ENCODE data around the gene CA5A. TPM values are rescaled to one million over a fixed set of nuclear protein-coding genes. Genes with fewer than 3 reads are reported as not detected.

The CA5A gene
- total and polyA plus RNA-seq, 2 of the 13 experiments (the other 11 are each of a cell fraction or from before 2014, with no cell fraction given): 66.8 to 106 TPM

- TF ChIP-seq NCOA1 (CRISPR knock-in tag; IDR thresholded peaks at IDR 0.05) (no peak), DNMT3B (CRISPR knock-in tag; conservative IDR thresholded peaks at IDR 0.05) (peak; percentile 88), SIN3A (IDR thresholded peaks at IDR 0.05; ENCODE audit: borderline replicate concordance, low read depth, low read length) (peak; percentile 88; the same call in 1 of the 2 replicates), ZNF354B (CRISPR knock-in tag; IDR thresholded peaks at IDR 0.05) (0 out of 2 replicates have a peak, but pooled peaks have one; percentile 12), ZSCAN31 (CRISPR knock-in tag; IDR thresholded peaks at IDR 0.05; ENCODE audit: low read depth) (peak; percentile 60; the same call in 1 of the 2 replicates), SALL2 (CRISPR knock-in tag; IDR thresholded peaks at IDR 0.05) (peak; percentile 92), ZNF530 (CRISPR knock-in tag; IDR thresholded peaks at IDR 0.05; ENCODE audit: low read depth) (no peak), ZFX (CRISPR knock-in tag; IDR thresholded peaks at IDR 0.05; ENCODE audit: low read depth) (peak; percentile 95), ZBTB37 (CRISPR knock-in tag; IDR thresholded peaks at IDR 0.05) (no peak), TSC22D2 (CRISPR knock-in tag; IDR thresholded peaks at IDR 0.05; ENCODE audit: borderline replicate concordance) (peak; percentile 95; the same call in 1 of the 2 replicates), EEA1 (CRISPR knock-in tag; IDR thresholded peaks at IDR 0.05; ENCODE audit: borderline replicate concordance) (peak; percentile 93), GATAD2A (CRISPR knock-in tag; IDR thresholded peaks at IDR 0.05) (peak; percentile 85), ZZZ3 (CRISPR knock-in tag; IDR thresholded peaks at IDR 0.05; ENCODE audit: borderline replicate concordance) (peak; percentile 66; the same call in 1 of the 2 replicates), ZNF83 (CRISPR knock-in tag; IDR thresholded peaks at IDR 0.05; ENCODE audit: borderline replicate concordance) (peak; percentile 89; the same call in 1 of the 2 replicates)
- TF ChIP-seq, protein P1, sequence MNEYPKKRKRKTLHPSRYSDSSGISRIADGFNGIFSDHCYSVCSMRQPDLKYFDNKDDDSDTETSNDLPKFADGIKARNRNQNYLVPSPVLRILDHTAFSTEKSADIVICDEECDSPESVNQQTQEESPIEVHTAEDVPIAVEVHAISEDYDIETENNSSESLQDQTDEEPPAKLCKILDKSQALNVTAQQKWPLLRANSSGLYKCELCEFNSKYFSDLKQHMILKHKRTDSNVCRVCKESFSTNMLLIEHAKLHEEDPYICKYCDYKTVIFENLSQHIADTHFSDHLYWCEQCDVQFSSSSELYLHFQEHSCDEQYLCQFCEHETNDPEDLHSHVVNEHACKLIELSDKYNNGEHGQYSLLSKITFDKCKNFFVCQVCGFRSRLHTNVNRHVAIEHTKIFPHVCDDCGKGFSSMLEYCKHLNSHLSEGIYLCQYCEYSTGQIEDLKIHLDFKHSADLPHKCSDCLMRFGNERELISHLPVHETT (CRISPR knock-in tag; conservative IDR thresholded peaks at IDR 0.05): peak; percentile 95
- TF ChIP-seq, protein P2, sequence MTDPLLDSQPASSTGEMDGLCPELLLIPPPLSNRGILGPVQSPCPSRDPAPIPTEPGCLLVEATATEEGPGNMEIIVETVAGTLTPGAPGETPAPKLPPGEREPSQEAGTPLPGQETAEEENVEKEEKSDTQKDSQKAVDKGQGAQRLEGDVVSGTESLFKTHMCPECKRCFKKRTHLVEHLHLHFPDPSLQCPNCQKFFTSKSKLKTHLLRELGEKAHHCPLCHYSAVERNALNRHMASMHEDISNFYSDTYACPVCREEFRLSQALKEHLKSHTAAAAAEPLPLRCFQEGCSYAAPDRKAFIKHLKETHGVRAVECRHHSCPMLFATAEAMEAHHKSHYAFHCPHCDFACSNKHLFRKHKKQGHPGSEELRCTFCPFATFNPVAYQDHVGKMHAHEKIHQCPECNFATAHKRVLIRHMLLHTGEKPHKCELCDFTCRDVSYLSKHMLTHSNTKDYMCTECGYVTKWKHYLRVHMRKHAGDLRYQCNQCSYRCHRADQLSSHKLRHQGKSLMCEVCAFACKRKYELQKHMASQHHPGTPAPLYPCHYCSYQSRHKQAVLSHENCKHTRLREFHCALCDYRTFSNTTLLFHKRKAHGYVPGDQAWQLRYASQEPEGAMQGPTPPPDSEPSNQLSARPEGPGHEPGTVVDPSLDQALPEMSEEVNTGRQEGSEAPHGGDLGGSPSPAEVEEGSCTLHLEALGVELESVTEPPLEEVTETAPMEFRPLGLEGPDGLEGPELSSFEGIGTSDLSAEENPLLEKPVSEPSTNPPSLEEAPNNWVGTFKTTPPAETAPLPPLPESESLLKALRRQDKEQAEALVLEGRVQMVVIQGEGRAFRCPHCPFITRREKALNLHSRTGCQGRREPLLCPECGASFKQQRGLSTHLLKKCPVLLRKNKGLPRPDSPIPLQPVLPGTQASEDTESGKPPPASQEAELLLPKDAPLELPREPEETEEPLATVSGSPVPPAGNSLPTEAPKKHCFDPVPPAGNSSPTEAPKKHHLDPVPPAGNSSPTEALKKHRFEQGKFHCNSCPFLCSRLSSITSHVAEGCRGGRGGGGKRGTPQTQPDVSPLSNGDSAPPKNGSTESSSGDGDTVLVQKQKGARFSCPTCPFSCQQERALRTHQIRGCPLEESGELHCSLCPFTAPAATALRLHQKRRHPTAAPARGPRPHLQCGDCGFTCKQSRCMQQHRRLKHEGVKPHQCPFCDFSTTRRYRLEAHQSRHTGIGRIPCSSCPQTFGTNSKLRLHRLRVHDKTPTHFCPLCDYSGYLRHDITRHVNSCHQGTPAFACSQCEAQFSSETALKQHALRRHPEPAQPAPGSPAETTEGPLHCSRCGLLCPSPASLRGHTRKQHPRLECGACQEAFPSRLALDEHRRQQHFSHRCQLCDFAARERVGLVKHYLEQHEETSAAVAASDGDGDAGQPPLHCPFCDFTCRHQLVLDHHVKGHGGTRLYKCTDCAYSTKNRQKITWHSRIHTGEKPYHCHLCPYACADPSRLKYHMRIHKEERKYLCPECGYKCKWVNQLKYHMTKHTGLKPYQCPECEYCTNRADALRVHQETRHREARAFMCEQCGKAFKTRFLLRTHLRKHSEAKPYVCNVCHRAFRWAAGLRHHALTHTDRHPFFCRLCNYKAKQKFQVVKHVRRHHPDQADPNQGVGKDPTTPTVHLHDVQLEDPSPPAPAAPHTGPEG (CRISPR knock-in tag; IDR thresholded peaks at IDR 0.05): peak; percentile 59; the same call in 1 of the 2 replicates
- TF ChIP-seq, protein P3, sequence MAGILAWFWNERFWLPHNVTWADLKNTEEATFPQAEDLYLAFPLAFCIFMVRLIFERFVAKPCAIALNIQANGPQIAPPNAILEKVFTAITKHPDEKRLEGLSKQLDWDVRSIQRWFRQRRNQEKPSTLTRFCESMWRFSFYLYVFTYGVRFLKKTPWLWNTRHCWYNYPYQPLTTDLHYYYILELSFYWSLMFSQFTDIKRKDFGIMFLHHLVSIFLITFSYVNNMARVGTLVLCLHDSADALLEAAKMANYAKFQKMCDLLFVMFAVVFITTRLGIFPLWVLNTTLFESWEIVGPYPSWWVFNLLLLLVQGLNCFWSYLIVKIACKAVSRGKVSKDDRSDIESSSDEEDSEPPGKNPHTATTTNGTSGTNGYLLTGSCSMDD (CRISPR knock-in tag; IDR thresholded peaks at IDR 0.05): no peak
Observed at GRCh38 chr16:87950765-87951551, 14.6 kb upstream of the CA5A start, which contains the start of gene BANP (continued).
